Natural killer cell treated with Interleukin-12 subunit alpha and Interleukin-12 subunit beta and Interleukin-15 and Interleukin-18, amount 100 ng/mL, for 72 hours (primary cell): ENCODE results near the gene UMPS. TPM values are rescaled to one million over a fixed set of nuclear protein-coding genes. Genes with fewer than 3 reads are reported as not detected.

ENCODE experiments used
- ATAC-seq, 2 donors: fragments of 150-1000 bp; cut with Tn5 transposase in 1 of 2; sonication (Bioruptor Pico), chemical (Tn5 transposase) in 1 of 2; 2 replicates each; pipeline ENCODE4 v1.10.0; 2021
- DNase-seq: peaks from one replicate; pipeline ENCODE4 v3.0.0; 2022; ENCODE audit warnings: low spot score
- H3K27ac Mint-ChIP-seq, 2 donors: 1 replicate in 1 of 2; 2 replicates in 1 of 2; pipeline ENCODE4 v1.8.0; 2022; ENCODE audit warnings: mixed read lengths in 2 of 2, mild to moderate bottlenecking in 1 of 2, moderate library complexity in 1 of 2
- H3K27me3 Mint-ChIP-seq, 2 donors: 1 replicate in 1 of 2; 2 replicates in 1 of 2; pipeline ENCODE4 v1.8.0; 2022; ENCODE audit warnings: mixed read lengths in 2 of 2
- H3K36me3 Mint-ChIP-seq: one replicate; pipeline ENCODE4 v1.8.0; 2022; ENCODE audit warnings: mixed read lengths
- H3K4me1 Mint-ChIP-seq, 2 donors: 1 replicate in 1 of 2; 2 replicates in 1 of 2; pipeline ENCODE4 v1.8.0; 2022; ENCODE audit warnings: low read depth in 2 of 2, mixed read lengths in 2 of 2, mild to moderate bottlenecking in 1 of 2
- H3K4me3 Mint-ChIP-seq: one replicate; pipeline ENCODE4 v1.8.0; 2022; ENCODE audit warnings: mixed read lengths
- H3K9me3 Mint-ChIP-seq: 2 replicates; pipeline ENCODE4 v1.8.0; 2022; ENCODE audit warnings: mixed read lengths
- total RNA-seq, 2 donors: library from RNA; stranded (reverse); gene quantifications; one replicate each; pipeline ENCODE4 v1.2.3, GENCODE V29; 2022

The UMPS gene
- total RNA-seq, 2 donors from 2014 or later = 42.0 to 56.7 TPM

DNA sequence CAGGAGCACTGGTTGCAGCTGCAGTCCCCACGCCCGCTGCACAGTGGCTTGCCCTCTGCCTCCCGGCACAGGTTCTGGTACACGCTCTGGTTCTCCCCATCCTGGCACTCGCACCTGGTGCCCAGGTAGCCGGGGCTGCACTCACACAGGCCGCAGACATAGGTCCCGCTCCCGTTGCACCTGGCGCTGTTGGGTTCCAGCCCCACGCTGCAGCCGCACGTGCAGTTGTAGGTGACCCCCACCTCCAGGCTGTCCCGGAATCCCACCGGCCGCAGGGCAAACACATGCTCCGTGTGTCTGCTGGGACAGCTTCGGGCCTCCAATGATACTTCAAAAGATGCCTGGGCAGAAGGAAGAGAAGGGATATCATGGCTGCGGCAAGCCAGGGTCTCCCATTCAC is 66.2 kb downstream of the UMPS start:
- Mint-ChIP-seq H3K4me3 (no peak overlapping the region), H3K27ac (no peak overlapping the region), H3K4me1 (peaks cover 0 to 5% of the 10 kb centered on the region in 2 donors), H3K27me3 (peaks cover 6% of the 10 kb centered on the region in 2 donors), H3K9me3 (no peaks in the 10 kb centered on the region), H3K36me3 (no peaks in the 10 kb centered on the region)
- ATAC-seq = no peak
- DNase-seq = no peak

DNA sequence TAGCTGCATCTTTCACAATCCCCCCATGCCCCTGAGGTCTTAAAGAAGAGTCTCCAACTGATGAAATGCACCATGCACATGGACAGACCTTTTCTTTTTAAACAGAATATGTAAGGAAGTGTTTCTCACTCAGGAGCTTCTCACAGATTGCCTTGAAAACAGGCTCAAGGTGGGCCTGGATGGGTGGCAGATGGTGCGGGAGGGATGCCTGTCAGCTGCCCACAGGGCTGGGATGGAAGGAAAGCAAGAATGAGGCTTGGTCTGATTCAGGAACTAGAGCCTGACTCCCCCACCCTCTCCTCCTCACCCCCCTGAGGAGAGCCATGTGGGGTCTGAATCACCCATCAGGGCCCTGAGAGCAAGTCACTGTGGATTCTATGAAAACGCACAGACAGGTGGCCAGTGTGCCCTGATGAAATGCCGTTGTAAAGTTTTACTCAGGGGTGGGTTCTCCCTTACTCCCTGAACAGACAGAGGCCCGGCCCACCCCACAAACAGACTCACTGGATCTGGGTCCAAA is 67.2 kb downstream of the UMPS start:
- ATAC-seq (no peak), DNase-seq (no peak)
- Mint-ChIP-seq H3K4me3 (no peak overlapping the region), H3K27me3 (peaks cover 0 to 3% of the 10 kb centered on the region in 2 donors), H3K27ac (no peak overlapping the region), H3K4me1 (no peaks in the 10 kb centered on the region), H3K36me3 (no peaks in the 10 kb centered on the region), H3K9me3 (no peaks in the 10 kb centered on the region)

Other genes with a start within 250 kb of the UMPS start
- gene ITGB5, start 156.9 kb downstream of the UMPS start, total RNA-seq = under 1 TPM in 1 of 2 donors, not detected in 1; 0.17 TPM
- gene MUC13, start 204.3 kb downstream of the UMPS start, total RNA-seq = under 1 TPM in 1 of 2 donors, not detected in 1; 0.84 TPM